GM12873 (cell line): ENCODE measurements around the gene MPHOSPH9.

Source experiments
- TF ChIP-seq, protein P1 (sequence below): IDR thresholded peaks from 2 replicates; pipeline ENCODE4 v1.5.1; 2012; ENCODE audit warnings: low read depth, mild to moderate bottlenecking, moderate library complexity, low read length, control low read depth; ENCODE audit not compliant: insufficient read depth; ENCODE audit errors: missing control alignments

The MPHOSPH9 gene, protein sequence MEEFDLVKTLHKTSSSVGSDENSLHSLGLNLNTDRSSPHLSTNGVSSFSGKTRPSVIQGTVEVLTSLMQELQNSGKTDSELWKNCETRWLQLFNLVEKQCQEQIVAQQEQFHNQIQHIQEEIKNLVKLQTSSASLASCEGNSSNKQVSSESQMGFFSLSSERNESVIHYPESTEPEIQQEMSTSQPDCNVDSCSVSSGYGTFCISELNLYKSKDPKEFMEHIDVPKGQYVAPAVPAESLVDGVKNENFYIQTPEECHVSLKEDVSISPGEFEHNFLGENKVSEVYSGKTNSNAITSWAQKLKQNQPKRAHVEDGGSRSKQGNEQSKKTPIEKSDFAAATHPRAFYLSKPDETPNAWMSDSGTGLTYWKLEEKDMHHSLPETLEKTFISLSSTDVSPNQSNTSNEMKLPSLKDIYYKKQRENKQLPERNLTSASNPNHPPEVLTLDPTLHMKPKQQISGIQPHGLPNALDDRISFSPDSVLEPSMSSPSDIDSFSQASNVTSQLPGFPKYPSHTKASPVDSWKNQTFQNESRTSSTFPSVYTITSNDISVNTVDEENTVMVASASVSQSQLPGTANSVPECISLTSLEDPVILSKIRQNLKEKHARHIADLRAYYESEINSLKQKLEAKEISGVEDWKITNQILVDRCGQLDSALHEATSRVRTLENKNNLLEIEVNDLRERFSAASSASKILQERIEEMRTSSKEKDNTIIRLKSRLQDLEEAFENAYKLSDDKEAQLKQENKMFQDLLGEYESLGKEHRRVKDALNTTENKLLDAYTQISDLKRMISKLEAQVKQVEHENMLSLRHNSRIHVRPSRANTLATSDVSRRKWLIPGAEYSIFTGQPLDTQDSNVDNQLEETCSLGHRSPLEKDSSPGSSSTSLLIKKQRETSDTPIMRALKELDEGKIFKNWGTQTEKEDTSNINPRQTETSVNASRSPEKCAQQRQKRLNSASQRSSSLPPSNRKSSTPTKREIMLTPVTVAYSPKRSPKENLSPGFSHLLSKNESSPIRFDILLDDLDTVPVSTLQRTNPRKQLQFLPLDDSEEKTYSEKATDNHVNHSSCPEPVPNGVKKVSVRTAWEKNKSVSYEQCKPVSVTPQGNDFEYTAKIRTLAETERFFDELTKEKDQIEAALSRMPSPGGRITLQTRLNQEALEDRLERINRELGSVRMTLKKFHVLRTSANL

GRCh38 chr12:123232807-123233504 lies at the start of gene MPHOSPH9, which contains the start of gene MTRFR:
Gene MPHOSPH9, minus strand, starts transcription at chr12:123233141. Its CDS starts 2,777 bp downstream, at chr12:123230364.
Gene MTRFR, plus strand, starts transcription at chr12:123233436. Its CDS starts 20,239 bp downstream, at chr12:123253675.
- TF ChIP-seq, protein P1, sequence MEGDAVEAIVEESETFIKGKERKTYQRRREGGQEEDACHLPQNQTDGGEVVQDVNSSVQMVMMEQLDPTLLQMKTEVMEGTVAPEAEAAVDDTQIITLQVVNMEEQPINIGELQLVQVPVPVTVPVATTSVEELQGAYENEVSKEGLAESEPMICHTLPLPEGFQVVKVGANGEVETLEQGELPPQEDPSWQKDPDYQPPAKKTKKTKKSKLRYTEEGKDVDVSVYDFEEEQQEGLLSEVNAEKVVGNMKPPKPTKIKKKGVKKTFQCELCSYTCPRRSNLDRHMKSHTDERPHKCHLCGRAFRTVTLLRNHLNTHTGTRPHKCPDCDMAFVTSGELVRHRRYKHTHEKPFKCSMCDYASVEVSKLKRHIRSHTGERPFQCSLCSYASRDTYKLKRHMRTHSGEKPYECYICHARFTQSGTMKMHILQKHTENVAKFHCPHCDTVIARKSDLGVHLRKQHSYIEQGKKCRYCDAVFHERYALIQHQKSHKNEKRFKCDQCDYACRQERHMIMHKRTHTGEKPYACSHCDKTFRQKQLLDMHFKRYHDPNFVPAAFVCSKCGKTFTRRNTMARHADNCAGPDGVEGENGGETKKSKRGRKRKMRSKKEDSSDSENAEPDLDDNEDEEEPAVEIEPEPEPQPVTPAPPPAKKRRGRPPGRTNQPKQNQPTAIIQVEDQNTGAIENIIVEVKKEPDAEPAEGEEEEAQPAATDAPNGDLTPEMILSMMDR: no peak

- TF ChIP-seq, protein P1: no peak
Measured at GRCh38 chr12:123282111-123282510, 49.2 kb upstream of the MPHOSPH9 start.

- TF ChIP-seq, protein P1: no peak
Measured at GRCh38 chr12:123280971-123281370, 48.0 kb upstream of the MPHOSPH9 start.

DNA sequence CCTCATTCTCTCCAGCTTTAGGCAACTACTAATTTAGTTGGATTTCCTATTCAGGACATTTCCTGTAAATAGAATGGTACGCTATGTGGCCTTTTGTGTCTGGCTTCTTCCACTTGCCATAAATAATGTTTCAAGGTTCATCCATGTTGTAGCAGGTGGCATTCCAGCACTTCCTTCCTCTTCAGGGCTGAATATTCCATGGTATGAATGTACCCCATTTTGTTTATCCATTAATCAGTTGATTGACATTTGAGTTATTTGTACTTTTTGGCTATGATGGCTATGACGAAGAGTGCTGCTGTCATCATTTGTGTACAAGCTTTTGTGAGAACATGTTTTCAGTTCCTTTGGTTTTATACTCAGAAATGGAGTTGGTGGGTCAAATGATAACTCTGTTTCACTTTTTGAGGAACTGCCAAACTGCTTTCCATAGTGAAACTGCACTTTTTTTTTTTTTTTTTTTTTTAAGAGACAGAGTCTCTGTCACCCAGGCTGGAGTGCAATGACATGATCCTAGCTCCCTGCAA lies 45.2 kb upstream of the MPHOSPH9 start:
- TF ChIP-seq, protein P1: no peak

- TF ChIP-seq, protein P1: no peak
Measured at GRCh38 chr12:123273166-123273565, 40.2 kb upstream of the MPHOSPH9 start.

DNA sequence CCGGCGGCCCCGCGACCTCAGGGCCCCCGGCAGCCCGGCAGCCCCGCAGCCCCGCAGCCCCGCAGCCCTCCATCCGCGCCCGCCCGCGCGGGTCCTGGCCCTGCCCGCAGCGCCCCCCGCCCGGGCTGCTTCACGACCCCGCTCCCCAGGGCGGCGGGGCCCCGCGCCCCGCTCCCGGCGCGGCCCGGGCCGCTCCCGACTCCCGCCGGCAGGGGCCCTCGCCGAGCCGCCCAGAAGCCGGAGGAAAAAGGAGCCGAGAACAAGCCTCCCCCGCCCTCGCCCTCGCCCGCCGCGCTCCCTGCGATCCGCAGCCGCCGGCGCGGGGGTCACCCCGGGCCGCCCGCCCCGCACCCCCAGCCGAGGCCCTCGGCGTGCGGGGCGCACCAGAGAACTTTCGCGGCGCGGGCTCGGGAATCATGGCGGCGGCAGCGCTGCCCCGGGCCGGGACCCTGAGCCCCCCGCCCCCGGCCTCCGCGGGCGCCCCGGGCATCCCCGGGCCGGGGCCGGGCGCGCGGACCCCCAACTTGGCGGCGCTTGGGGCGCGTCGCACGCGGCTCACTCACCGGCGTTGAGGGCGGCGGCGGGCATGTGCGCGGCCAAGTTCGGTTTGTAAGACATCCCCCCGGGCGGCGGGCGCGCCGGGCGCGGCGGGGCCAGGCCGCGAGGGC lies 38.2 kb upstream of the MPHOSPH9 start:
- TF ChIP-seq, protein P1: peak; percentile 51
